Lower lobe of right lung (tissue), 2 donors: ENCODE data around the gene AMBRA1. TPM values are rescaled to one million over a fixed set of nuclear protein-coding genes. Genes with fewer than 3 reads are reported as not detected.

Experiments
- ATAC-seq, 2 donors: fragments of 200-7000 bp; cut with Tn5 transposase; one replicate each; pipeline ENCODE4 v1.9.1; 2020 to 2022; ENCODE audit warnings: mild to moderate bottlenecking in 2 of 2, moderate library complexity in 2 of 2
- DNase-seq: peaks from one replicate; pipeline ENCODE4 v3.0.0-alpha.2; 2020
- H3K27ac ChIP-seq: fragments of 200-600 bp; one replicate; pipeline ENCODE4 v1.8.0; 2022
- H3K27me3 ChIP-seq: fragments of 200-600 bp; one replicate; pipeline ENCODE4 v1.8.0; 2022; ENCODE audit warnings: low read depth
- H3K36me3 ChIP-seq: fragments of 200-600 bp; one replicate; pipeline ENCODE4 v1.8.0; 2022; ENCODE audit warnings: mild to moderate bottlenecking
- H3K4me1 ChIP-seq: fragments of 200-600 bp; one replicate; pipeline ENCODE4 v1.8.0; 2022
- H3K4me3 ChIP-seq: fragments of 200-600 bp; one replicate; pipeline ENCODE4 v1.8.0; 2022; ENCODE audit warnings: mild to moderate bottlenecking
- H3K9me3 ChIP-seq: fragments of 200-600 bp; one replicate; pipeline ENCODE4 v1.8.0; 2022
- intact Hi-C: fragments of 100-400 bp; cut with DNase I; formaldehyde crosslinking; loops from one replicate; pipeline ENCODE4 v1.11.0; 2022
- total RNA-seq: library from RNA; stranded (reverse); fragmentation: NEBNext Ultra II Directional; extraction: Animal tissue kit (Norgen Biotek cat#: 25700); gene quantifications from one replicate; pipeline ENCODE4 v1.2.1, GENCODE V29; 2021
- TF ChIP-seq, protein P1 (sequence below): fragments of 200-600 bp; IDR thresholded peaks from one replicate; pipeline ENCODE4 v1.8.0; 2022; ENCODE audit warnings: antibody characterized with exemption, mild to moderate bottlenecking
- donor health status: DM: no; HTN: yes; CAD: no; lungs with severe emphysema.

Gene AMBRA1
- total RNA-seq, 1 donor from 2014 or later, result 39.9 TPM

DNA sequence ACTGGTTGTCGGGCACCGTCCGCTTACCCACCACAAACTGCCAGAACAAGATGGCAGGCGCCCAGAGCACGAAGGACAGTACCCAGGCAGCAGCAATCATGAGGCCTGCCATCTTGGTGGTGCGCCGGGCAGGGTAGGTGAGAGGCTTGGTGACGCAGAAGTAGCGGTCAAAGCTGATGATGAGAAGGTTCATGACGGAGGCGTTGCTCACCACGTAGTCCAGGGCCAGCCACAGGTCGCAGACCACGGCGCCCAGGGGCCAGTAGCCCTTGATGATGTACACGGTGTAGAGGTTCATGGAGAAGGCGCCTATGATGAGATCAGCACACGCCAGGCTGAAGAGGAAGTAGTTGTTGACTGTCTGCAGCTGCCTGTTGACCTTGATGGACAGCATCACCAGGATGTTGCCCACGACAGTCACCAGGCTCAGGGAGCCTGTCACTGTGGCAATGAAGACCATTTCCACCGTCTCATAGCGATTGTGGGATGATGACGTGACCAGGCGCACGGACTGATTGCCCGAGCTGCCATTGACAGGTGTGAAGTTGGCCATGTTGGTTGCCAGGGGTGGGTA is 207.7 kb downstream of the AMBRA1 start:
- Histone ChIP-seq H3K36me3 (no peaks in the 10 kb centered on the region), H3K9me3 (no peaks in the 10 kb centered on the region), H3K27ac (no peak overlapping the region), H3K4me1 (peaks cover 31% of the 10 kb centered on the region), H3K27me3 (peaks cover 53% of the 10 kb centered on the region), H3K4me3 (no peak overlapping the region)
- ATAC-seq (no peak), DNase-seq (no peak)
- intact Hi-C loops, result no loop called here
- TF ChIP-seq, protein P1, sequence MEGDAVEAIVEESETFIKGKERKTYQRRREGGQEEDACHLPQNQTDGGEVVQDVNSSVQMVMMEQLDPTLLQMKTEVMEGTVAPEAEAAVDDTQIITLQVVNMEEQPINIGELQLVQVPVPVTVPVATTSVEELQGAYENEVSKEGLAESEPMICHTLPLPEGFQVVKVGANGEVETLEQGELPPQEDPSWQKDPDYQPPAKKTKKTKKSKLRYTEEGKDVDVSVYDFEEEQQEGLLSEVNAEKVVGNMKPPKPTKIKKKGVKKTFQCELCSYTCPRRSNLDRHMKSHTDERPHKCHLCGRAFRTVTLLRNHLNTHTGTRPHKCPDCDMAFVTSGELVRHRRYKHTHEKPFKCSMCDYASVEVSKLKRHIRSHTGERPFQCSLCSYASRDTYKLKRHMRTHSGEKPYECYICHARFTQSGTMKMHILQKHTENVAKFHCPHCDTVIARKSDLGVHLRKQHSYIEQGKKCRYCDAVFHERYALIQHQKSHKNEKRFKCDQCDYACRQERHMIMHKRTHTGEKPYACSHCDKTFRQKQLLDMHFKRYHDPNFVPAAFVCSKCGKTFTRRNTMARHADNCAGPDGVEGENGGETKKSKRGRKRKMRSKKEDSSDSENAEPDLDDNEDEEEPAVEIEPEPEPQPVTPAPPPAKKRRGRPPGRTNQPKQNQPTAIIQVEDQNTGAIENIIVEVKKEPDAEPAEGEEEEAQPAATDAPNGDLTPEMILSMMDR, result no peak

DNA sequence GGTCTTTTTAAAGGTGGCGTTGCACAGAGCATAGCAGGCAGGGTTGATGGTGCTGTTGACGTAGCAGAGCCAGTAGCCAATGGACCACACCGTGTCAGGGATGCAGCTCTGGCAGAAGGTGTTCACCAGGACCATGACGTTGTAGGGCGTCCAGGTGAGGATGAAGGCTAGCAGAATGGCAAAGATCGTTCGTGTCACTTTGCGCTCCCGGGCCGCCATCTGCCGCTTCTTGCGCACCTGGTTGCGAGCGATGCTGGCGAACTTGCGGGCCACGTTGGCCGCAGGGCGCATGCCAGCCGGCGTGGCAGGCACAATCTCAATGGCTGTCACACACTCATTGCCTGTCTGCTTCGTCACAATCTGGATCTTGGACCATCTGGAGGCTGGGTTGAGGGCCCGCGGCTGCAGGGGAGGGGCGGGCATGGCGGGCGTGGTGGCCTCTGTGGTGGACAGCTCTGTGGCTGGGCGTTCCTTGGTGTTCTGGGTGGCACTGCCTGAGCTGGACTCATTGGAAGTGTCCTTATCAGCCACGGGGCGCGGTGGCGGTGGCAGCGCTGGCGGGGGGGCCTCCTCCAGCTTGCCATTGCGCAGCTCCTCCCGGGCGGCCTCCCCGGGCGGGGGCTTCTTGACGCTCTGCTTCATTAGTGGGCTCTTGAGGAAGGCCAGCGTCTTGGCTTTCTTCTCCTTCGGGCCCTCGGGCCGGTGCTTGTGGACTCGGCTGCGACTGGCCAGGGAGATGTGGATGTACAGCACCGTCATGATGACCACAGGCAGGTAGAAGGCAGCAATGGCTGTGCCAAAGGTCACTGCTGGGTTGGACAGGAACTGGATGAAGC is 208.4 kb downstream of the AMBRA1 start:
- Histone ChIP-seq H3K36me3 (no peaks in the 10 kb centered on the region), H3K27ac (no peak overlapping the region), H3K4me1 (peaks cover 26% of the 10 kb centered on the region), H3K9me3 (no peaks in the 10 kb centered on the region), H3K27me3 (peaks cover 46% of the 10 kb centered on the region), H3K4me3 (no peak overlapping the region)
- ATAC-seq, result no peak
- intact Hi-C loops, result no loop called here
- DNase-seq, result no peak
- TF ChIP-seq, protein P1, result no peak

DNA sequence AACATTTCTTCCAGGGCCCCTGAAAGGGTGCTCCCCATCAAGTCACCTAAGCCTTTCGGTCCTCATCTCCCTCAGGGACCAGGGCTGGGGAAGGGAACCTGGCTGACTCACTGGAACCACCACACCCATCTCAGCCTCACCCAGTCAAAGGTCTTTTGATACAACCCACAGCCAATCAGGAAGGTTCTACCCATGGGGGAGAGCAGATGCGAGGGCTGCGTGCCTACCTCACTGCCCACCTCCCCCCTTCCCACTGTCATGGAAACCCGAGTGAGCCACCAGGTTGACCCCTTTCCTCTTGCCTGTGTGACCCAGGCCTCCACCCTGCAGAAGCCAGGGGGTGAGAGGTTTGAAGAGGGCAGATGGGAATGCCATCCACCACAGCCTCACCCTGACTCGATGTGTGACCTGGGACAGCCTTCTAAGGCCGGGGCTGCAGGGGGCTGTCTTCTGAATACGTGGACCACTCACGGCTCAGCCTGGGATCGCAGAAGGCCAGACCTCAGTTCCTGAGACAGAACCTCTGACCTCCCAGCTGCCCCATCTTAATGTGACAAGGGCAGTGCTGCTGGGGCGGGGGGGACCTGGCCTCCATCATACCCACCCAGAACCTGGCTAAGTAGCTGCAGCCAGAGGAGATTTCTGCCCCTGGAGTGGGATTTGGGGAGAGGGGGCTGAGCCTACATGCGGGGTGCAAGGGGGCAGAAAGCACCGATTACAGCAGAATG is 209.7 kb downstream of the AMBRA1 start:
- DNase-seq, result no peak
- Histone ChIP-seq H3K27ac (no peak overlapping the region), H3K9me3 (no peaks in the 10 kb centered on the region), H3K4me3 (no peak overlapping the region), H3K36me3 (no peaks in the 10 kb centered on the region), H3K27me3 (peaks cover 33% of the 10 kb centered on the region), H3K4me1 (peaks cover 13% of the 10 kb centered on the region)
- ATAC-seq, result no peak
- TF ChIP-seq, protein P1, result no peak
- intact Hi-C loops, result no loop called here

DNA sequence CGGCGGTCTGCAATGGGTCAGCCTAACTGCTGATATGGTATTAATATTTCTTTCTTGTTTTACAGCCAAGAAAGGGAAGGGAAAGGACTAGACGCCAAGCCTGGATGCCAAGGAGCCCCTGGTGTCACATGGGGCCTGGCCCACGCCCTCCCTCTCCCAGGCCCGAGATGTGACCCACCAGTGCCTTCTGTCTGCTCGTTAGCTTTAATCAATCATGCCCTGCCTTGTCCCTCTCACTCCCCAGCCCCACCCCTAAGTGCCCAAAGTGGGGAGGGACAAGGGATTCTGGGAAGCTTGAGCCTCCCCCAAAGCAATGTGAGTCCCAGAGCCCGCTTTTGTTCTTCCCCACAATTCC is 210.4 kb downstream of the AMBRA1 start:
- no peaks in the 10 kb centered on the region for H3K36me3 ChIP-seq
- TF ChIP-seq, protein P1, result no peak
- intact Hi-C loops, result no loop called here
- DNase-seq (no peak), ATAC-seq (no peak)
- peaks cover 10% of the 10 kb centered on the region for H3K4me1 ChIP-seq
- peaks cover 26% of the 10 kb centered on the region for H3K27me3 ChIP-seq
- no peak overlapping the region for H3K27ac ChIP-seq
- H3K4me3 ChIP-seq, result no peak overlapping the region
- no peaks in the 10 kb centered on the region for H3K9me3 ChIP-seq

DNA sequence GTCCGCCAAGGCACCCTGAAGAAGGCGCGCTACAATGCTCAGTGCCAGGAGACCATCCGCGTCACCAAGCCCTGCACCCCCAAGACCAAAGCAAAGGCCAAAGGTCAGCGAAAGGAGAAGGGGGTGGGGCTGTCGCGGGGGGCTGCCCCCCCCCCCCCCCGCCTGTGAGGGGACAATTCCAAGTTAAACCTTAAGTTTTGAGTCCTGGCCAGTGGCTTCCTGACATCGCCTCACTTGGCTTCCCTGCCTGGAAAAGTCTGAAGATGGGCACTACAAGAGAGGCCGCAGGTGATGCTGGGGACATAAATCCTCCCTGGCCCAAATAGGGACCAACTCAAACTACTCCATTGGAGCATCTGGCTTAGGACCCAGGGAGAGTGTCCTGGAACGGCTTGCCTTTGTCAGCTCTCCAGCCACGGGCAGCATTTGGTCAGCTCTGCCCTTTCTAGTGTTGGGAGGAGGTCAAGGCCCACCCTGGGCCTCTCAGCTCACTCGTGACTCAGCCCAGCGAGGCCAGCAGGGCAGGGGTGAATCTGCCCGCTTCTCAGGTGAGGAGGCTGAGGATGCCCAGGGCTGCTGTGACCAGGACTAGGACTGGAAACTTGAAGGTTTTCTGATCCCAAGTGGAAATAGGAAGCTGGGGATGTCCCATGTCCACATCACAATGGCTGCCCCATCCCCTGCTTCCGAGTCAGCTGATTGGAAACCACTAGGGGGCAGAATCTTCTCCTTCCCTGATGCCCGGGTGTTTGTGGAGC is 211.0 kb downstream of the AMBRA1 start:
- TF ChIP-seq, protein P1, result peak; percentile 52
- H3K27ac ChIP-seq, result no peak overlapping the region
- H3K36me3 ChIP-seq, result no peaks in the 10 kb centered on the region
- no peaks in the 10 kb centered on the region for H3K9me3 ChIP-seq
- DNase-seq (no peak), ATAC-seq (no peak)
- H3K4me3 ChIP-seq, result peak overlapping the region; percentile 85
- intact Hi-C loops, result no loop called here
- peaks cover 10% of the 10 kb centered on the region for H3K4me1 ChIP-seq
- H3K27me3 ChIP-seq, result peaks cover 20% of the 10 kb centered on the region
